Left forelimb (tissue), 1 donor: ENCODE results near the gene LDLRAD4.

Source experiments
- DNase-seq: peaks from one replicate; pipeline ENCODE4 v3.0.0-alpha.2; 2018; ENCODE audit warnings: low spot score

Gene LDLRAD4

DNA sequence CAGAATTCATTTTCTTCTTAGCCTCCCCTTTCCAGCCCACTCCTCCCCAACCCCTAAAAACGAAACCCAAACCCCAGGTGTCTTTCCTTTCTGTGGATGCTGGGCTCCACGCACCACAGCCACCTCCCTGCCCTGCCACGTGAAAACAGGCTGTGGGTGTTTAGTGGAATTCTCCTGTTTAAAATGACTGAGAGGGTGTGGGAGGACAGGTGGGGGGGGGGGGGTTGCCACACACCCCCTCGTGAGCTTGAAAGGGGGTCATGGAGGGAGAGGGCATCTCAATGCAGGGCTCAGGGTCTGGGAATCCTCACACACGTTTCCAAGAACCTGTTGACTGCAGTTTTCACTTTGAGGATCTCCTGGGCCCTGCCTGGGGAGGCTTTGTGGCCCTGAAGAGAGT, 397.5 kb downstream of the LDLRAD4 start:
- no peak for DNase-seq

DNA sequence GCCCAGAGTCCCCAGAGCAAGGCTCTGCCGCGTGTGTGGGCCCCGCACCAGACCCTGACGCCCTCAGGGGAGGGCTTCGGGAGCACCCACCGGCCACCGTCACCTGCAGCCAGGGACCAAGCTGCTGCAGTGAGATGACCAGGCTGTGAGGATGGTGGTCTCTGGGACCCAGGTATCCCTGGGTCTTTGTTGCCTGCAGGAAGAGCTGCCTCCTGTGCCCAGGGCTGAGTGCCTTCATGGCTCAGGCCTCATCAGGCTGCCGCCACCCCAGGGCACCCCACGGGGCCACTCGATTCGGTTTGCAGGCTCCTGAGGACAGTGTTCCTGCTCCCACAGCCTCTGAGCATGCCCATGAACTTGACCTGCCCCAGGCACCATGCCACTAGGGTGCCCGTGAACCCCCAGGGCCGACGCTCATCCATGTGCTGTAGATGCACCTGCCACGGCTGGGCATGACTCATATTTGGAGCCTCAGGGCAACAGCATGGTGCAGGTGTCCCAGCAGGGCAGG, 398.0 kb downstream of the LDLRAD4 start:
- DNase-seq = no peak

DNA sequence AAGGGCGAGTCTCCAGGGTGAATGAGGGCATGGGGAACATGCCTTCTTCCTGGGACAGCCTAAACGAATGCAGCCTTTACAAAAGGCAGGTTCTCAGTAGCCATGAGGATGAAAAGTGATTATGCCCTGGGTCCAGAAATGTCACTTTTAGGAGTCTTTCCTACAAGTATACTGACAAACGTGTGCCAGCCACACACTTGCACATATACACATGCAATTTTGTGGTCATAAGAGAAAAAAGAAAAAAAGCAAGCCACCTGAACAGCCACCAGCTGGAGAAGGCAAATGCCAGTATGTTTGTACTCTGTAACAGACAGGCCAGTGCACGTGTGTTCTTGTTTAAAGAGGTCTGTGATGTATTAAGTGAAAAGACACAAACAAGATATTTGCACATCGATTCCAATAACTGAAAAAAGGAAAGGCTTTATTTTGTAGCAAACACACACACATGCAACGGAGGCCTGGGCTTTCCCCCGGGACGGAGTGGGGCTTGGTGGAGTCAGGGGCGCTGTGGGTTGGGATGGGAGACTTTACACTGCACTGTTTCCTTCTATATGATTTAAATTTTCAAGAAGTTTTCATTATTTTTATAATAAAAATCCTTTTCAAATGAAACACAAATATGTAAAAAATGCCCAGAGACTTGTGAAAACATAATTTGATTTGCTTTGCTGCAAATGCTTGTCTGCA, 399.4 kb downstream of the LDLRAD4 start:
- no peak for DNase-seq

DNA sequence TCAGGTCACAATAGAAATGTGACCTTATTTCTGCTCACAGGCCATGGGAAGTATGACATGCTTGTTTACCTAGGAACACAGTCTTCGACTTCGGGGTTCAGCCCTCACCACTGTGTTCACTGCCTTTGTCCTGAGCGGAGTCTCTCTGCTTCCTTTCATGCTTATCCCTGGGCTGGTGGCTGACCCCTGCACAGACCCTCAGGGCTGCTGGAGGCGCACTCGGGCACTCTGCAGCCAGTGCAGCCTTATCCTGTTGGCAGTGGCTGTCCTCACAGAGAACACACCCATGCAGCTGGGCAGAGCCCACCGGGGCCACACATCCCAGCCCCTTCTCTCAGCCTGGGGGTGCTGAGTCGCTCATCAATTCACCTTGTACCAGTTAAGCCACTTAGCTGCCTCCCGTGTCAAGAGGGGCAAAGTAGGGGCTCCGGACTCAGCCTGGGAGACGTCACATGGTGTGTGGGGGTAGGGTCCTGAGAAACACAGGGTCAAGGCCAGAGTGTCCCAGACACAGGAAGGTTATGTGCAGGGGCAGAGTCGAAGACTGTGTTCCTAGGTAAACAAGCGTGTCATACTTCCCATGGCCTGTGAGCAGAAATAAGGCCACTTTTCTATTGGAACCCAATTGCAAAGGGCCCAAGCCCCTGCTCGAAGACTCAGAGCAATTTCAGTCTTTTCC, 400.3 kb downstream of the LDLRAD4 start:
- no peak for DNase-seq

DNA sequence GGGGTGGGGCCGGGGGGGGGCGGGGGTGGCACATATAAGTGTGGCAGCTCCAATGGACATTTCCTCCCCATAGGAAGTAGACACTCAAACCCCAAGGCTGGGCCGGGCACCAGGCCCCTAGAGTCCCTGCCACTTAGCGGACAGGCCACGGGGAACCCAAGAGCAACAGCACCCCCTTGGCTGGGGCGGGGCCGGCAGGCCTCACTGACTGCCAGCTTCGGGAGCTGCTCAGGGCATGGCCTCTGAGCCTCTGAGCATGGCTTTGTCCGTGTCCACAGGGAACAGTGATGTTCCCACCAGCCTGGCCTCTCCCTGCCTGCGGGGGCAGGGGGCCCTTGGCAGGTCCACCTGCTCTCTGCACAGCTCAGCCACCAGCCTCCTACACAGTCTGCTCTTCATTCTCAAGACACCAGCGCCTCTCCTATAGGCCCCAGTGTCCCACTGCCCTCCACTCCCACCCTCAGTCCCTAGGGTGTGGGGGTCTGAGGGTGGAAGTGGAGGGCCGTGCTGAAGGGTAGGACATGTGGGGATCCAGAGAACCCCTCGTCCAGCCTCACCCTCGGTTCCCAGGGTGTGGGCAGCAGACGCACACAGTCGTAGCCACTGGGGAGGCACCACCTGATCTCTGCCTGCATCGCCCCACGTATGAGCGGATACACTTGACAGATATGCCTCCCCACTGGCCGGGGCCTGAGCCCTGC, 401.1 kb downstream of the LDLRAD4 start:
- no peak for DNase-seq

DNA sequence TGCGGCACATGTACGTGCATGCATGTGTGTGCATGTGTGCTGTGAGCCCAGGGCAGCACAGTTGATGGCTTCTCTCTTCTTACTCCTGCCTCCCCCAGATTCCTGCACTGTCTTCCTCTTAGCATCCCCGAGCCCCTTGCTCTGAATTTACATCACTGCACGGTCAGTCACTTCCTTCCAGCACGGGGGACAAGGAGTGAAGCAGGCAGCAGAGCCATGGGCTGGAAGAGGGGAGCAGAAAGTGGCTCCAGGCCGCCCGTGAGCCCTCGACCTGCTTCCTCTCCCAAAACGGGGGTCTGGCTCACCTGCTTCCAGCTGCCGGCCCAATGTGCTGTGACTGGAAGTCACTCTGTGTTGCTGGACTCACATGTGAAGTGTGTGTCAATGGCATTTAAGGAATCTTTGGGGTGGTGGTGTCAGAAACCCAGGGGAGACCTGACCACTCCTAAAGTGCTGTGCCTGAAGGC, 401.7 kb downstream of the LDLRAD4 start:
- DNase-seq = no peak

DNA sequence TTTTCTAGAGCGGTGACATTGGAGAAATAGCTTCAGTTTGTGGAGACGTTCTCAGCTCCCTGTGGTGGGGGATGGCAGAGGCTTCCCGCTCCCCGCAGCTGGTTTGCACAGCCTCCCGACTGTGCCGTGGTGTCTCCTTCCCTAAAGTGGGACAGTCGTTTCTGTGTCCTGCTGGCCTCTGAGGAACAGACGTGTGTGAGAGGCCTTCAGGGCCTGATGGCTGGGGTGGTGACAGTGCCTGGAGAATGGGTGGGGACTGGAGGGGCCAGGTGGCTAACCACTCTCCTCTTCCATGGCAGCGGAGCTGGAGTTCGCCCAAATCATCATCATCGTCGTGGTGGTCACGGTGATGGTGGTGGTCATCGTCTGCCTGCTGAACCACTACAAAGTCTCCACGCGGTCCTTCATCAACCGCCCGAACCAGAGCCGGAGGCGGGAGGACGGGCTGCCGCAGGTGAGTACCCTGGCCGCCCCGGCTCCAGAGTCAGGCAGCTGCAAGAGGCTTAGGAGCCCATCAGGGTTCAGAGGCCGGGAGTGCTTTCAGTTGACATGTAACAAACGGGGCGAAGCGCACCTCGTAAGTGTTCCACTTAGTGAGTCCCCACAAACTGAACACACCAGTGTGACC, 402.4 kb downstream of the LDLRAD4 start:
- peak; percentile 15 for DNase-seq

DNA sequence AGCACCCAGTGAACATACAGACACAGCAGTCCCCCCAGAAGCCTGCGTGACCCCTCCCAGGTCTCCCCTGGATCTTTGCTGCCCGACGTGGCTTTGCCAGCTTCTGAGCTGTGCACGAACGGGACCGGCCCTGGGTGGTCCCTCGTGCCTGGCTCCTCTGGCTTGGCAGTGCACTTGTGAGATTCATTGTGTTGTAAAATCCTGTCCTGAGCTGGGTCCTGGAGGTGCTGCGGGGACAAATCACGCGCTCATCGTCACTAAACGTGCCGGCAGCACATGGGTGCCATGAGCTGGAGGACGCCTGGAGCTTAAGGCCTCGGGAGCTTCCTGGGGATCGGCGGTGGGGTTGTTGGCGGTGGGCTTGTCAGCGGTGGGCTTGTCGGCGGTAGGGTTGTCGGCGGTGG, 402.9 kb downstream of the LDLRAD4 start:
- DNase-seq = no peak

DNA sequence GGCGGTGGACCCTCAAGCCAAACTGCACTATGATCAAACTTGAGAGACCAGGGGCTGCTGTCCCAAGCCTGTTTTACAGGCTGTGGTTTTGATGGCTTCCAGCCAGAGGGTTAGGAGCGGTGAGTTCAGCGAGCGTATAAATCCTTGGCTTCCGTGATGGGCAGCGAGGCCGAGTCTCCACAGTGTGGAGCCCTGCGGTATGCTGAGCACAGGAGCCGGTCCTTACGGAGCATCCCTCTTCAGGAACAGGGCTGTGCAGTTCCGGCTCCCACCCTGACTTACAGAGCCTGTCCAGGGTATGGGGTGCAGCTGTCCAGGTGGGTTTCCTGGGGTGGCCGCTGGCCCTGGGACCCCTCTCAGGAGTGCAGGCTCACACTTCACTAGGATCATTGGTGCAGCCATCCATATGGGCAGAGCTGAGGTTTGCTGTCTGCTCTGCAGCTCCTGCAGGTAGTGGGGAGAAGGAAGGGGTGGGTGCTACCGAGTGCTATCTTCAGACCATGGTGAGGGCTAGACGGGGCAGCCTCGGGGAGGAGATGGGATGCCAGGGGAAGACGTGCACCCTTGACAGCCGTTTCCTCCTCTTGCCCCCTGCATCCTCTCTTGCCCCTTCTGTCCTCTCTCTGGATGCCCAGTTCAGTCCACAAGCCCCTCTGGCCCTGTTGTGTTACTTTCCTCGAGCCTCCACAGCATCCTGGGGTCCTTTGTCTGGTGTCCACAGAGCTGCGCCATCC, 403.5 kb downstream of the LDLRAD4 start:
- no peak for DNase-seq

DNA sequence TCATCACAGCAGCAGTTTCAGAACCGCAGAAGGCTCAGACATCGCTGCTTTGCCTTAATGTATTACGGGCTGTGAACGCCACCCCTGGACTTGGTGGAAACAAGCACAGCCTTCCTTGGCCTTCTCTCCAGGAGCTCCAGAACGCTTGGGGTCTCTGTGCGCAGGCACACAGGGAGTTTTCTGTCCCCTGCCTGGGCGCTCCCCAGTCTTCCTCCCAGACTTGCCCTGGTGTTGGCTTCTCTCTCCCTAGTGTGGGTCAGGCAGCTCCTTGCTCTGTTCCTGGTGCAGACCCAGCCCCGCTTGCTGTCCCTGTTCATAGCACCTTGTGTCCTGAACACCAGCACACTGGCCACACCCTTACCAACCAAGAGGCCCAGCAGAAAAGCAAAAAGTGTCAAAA, 404.2 kb downstream of the LDLRAD4 start:
- no peak for DNase-seq

DNA sequence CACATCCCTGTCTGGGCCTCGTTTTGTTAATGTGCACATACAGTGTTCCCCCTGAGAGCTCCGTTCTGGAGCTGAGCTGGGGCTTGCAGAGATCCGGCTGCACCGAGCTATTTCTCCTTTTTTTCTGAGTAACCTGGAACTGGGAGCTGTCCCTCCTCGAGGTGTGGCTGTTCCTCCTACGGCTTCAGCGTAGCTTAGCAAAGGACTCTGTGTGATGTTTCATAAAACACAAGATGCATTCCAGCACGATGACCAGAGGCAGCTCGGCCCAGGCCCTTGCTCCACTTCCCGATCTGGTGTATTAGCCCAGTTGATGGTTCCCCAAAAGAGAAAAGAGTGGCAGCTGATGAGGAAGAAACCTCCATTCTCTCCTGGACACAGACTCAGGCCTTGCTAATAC, 404.8 kb downstream of the LDLRAD4 start:
- DNase-seq = peak; percentile 34

DNA sequence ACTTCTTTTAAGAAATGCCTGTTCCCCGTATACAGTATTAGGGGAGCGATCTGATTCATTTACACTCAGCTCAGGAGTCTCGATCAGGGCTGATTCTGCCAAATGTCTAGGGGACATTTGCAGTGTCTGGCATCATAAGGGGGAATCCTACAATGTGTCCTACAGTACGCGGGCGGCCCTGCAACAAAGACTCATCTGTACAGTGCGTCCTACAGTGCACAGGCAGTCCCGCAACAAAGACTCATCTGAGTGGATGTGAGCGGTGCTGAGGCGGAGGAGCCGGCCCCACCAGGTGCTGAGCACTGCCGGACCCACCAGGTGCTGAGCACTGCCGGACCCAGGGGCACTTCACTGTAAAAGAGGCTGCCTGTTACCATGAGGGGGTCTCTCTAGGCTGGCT, 405.3 kb downstream of the LDLRAD4 start:
- no peak for DNase-seq

DNA sequence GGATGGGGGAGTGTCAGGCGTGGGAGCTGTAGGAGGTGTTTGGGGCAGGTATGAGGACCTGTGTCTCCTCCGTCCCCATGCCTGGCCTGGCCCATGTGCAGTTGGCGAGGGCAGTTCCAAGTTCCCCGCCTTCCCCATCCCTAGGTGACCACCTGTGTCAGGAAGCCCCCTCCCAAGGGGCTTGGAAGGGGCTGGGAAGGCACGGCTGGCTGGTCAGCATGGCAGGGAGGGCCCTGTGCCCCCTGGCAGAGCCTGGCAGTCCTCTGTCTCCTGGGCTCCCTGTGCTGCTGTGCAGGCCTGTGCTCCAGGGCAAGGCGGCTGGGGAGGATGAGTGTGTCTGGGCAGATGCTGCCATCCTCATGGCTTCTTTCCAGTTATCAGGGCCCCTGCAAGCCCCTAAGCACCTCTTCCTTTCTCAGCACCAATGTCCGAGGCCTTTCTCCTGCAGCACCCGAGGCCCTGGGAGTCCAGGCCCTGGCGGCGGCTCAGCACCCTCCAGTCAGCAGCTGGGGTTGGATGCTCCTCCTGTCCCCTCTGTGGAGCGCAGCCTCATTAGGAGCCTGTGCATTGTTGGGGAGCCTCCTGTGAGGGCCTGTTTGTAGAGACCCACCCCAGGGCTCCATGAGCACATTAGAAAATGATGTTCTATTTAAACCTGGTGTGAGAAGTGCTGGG, 406.1 kb downstream of the LDLRAD4 start:
- peak; percentile 45 for DNase-seq

DNA sequence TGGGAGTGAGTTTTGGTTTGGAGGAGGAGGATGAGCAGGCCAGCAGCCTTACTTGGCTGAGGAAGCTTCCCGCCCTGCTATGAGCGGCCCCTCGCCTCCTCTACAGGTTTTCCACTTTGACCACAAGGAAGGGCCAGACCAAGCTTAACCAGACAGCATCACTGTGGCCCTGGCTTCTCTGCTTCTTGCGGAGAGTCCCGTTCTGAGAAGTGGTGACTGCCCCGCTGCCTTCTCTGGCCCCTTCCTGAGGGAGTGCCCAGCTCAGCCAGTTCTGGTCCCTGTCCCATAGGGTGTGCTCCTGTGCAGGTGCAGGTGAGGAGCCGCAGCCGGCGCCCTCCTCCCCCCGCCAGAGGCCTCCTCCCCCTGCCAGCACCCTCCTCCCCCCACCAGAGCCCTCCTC, 406.8 kb downstream of the LDLRAD4 start:
- DNase-seq = peak; percentile 40

DNA sequence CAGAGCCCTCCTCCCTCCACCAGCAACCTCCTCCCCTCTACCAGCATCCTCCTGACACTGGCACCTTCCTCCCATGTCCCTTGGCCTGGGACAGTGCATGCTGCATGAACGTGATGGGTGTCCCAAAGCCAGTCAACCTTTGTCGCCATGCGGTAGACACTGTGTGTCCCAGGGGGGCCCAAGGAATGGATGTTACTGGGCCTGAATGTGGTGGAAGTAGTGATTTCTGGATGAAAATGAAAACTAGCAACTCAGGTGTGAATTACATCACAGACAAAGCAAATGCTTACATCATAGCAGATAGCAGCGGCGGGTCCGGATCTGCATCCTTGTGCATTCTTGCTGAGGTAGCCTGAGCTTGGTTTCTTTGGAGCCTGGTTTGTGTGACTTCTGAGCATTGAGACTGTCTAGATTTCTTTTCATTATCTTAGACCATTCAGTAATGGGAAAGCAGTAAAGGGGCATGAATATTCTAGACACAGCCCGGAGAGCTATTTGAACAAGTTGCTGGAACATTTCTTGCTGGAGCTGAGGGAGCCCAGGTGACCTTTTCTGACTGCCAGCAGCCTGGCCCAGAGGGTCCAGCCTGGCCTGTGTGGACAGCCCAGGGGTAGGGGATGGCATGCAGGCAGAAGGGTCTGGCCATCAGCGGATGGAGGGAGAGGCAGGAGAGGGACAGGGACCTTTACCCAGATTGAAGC, 407.4 kb downstream of the LDLRAD4 start:
- peak; percentile 30 for DNase-seq

DNA sequence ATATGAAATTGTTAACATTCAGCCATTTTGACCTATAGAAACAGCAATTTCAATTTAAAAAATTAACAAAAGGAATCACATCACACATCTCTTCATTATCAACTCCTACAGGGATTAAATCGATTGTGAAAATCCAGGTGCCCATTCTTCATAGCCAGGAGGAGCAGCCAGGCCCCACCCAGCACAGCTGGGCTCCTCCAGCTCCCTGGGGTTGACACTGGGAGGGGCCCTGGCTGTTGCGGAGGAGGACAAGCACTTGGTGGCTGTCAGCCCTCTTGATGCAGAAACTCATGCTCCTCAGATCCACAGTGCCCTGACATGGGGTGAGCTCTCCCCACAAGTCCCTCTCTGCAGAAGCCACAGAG, 408.0 kb downstream of the LDLRAD4 start:
- peak; percentile 34 for DNase-seq

DNA sequence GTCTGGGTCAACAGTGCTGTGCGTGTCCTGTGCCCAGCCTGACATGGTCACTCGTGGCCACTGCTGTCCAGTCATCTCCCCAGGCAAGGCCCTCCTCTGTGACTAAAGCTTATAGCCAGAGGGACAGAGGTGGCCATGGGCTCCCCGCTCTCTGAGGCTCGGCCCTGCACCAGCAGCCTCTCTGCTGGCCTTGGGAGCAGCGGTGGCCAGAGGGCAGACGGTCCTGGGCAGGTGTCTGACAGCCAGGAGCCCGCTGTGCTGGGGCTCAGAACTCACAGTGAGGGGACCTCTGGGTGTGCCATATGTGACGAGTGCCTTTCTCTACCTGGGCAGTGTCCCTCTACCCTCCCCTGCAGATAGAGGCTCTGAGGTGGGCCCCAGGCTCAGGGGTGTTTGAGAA, 409.1 kb downstream of the LDLRAD4 start:
- DNase-seq = peak; percentile 57

DNA sequence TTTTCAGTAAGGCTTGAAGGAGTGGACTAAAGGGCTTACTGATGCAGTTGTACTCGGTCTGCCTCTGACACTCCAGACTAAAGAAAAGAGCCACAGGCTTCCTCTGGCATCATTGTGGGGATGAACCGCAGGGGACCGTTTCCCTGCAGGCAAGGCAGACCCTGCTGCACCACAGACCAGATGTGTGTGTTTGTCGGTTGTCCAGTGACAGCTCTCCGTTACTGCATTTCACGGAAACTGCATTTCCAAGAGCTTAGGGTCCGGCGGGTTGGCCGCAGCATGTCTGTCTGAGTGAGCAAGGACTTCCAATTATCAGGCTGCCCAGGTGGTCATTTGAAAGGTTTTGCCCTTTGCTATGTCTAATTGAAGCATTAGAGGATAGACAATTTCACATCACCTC, 409.7 kb downstream of the LDLRAD4 start:
- peak; percentile 52 for DNase-seq

DNA sequence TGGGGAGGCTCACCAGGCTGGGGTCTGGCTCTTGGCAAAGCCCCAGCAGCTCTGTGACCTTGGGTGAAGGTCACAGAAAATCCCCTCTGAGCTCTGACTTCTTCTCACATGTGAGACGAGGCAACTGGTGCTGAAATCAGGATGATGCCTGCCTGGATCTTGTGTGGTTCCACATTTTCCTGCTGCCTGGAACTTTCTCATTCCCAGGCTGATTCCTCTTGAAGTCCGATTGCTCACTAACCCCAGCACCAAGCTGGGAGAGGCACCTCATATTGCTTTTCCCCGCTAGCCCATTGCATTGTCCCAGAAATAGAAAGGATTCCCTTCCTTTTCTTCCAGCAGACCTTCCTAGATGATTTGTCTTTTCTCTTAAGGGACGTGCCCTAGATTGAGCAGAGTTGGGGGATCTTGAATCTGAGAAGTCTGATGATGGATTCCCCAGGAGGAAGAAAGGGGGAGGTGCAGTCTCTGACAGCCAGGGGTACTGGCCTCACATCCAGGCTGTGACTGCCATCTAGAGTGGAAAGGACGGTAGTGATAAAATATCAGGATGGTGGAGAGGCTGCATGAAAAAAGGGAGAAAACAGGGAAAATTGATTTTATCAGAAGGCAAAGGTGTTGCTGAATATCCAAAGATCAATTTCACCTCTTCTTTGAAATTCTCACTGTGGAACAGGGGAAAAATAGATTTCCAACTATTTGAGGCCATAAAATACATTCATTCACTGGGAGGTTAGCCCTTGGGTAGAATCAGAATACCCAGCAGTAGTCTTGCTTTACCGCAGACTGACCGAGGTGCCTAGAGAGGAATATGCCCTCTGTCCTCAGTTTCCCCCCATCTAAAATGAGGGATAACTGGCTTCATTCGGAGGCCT, 411.5 kb downstream of the LDLRAD4 start:
- peak; percentile 72 for DNase-seq
